Panc1 (cell line): ENCODE results near the gene AIG1. TPM values are rescaled to one million over a fixed set of nuclear protein-coding genes. Genes with fewer than 3 reads are reported as not detected.

Experiments used
- ATAC-seq: fragments of 200-7000 bp; cut with Tn5 transposase; 2 replicates; pipeline ENCODE4 v1.9.1; 2020; ENCODE audit warnings: mild to moderate bottlenecking, moderate library complexity
- BruUV-seq: library from RNA; stranded (reverse); fragments of 400-500 nt; replicated peaks from 2 replicates; lab custom pipeline; 2021; lab: Mats Ljungman, UMichigan
- CTCF ChIA-PET: fragments of 300-600 bp; sonication (Branson Sonifier 250); formaldehyde crosslinking; loops from one replicate; lab custom pipeline; 2022; ENCODE audit warnings: antibody characterized with exemption; lab: Charles Lee
- POLR2A ChIA-PET: fragments of 300-600 bp; sonication (Branson Sonifier 250); formaldehyde crosslinking; loops from one replicate; lab custom pipeline; 2022; ENCODE audit warnings: antibody characterized with exemption; lab: Charles Lee
- DNase-seq: peaks from one replicate; pipeline ENCODE4 v3.0.0-alpha.2; 2010; ENCODE audit warnings: low read depth, low spot score
- H3K27ac ChIP-seq: 2 replicates; pipeline ENCODE4 v1.5.1; 2011; ENCODE audit warnings: mild to moderate bottlenecking, low read length, inconsistent platforms
- H3K27me3 ChIP-seq: fragments of 200-500 bp; sonication (Bioruptor generic); 2 replicates; pipeline ENCODE4 v1.6.0; 2014; ENCODE audit warnings: low read length, inconsistent platforms; ENCODE audit not compliant: control insufficient read depth, insufficient read depth
- H3K36me3 ChIP-seq: fragments of 200-500 bp; sonication (Bioruptor generic); 2 replicates; pipeline ENCODE4 v1.5.1; 2014; ENCODE audit warnings: inconsistent platforms, mild to moderate bottlenecking, low read length, moderate library complexity; ENCODE audit not compliant: control insufficient read depth, insufficient read depth
- H3K4me1 ChIP-seq: 2 replicates; pipeline ENCODE4 v1.5.1; 2011; ENCODE audit warnings: inconsistent platforms, mild to moderate bottlenecking, low read length, moderate library complexity; ENCODE audit not compliant: control insufficient read depth, insufficient read depth
- H3K4me3 ChIP-seq, 2 experiments: 2 replicates each; pipeline ENCODE4 v1.5.1; 2011 to 2012; ENCODE audit warnings: low read depth in 2 of 2, low read length in 2 of 2, mild to moderate bottlenecking in 2 of 2, inconsistent platforms in 1 of 2, moderate library complexity in 1 of 2
- H3K9me3 ChIP-seq: fragments of 200-500 bp; sonication (Bioruptor generic); 2 replicates; pipeline ENCODE4 v1.5.1; 2014; ENCODE audit warnings: low read depth, mild to moderate bottlenecking, inconsistent platforms, low read length, moderate library complexity; ENCODE audit not compliant: control insufficient read depth, insufficient read depth
- POLR2AphosphoS5 ChIP-seq: IDR thresholded peaks from 2 replicates; pipeline ENCODE4 v1.6.1; 2012; ENCODE audit warnings: mild to moderate bottlenecking, low read depth, low read length, moderate library complexity
- REST ChIP-seq, 2 experiments: IDR thresholded peaks; 2 replicates each; pipeline ENCODE4 v1.6.1; 2011 to 2012; ENCODE audit warnings: low read depth in 2 of 2, control low read depth in 1 of 2, low read length in 1 of 2, mild to moderate bottlenecking in 1 of 2, moderate library complexity in 1 of 2; ENCODE audit not compliant: insufficient read depth in 1 of 2
- SIN3A ChIP-seq: IDR thresholded peaks from 2 replicates; pipeline ENCODE4 v1.6.1; 2012; ENCODE audit warnings: low read depth, mild to moderate bottlenecking, low read length, moderate library complexity, borderline replicate concordance; ENCODE audit not compliant: insufficient read depth
- TCF7L2 ChIP-seq: IDR thresholded peaks from 2 replicates; pipeline ENCODE4 v1.6.1; 2011; ENCODE audit warnings: mild to moderate bottlenecking, low read depth, low read length, inconsistent platforms
- in situ Hi-C: cut with HindIII; loops from 2 replicates; pipeline ENCODE4 v1.10.0; 2016; ENCODE audit warnings: low sequenced_read_pairs, low pct_unique_long_range_greater_than_20kb
- intact Hi-C: fragments of 100-400 bp; cut with micrococcal nuclease; formaldehyde crosslinking; loops from one replicate; pipeline ENCODE4 v1.10.0; 2022; ENCODE audit not compliant: unreplicated experiment
- total RNA-seq: library from RNA; stranded (reverse); gene quantifications from one replicate; pipeline ENCODE4 v1.2.1, GENCODE V29; 2021; ENCODE audit not compliant: unreplicated experiment
- TF ChIP-seq, protein P1 (sequence below): fragments of 450-650 bp; IDR thresholded peaks from 2 replicates; pipeline ENCODE4 v1.5.1; 2017; ENCODE audit warnings: mild to moderate bottlenecking

Gene AIG1
- total RNA-seq, 1 experiment from 2014 or later, result 23.9 TPM

- no peak overlapping the region for H3K27ac ChIP-seq
These were observed 270.7 kb downstream of the AIG1 start for GRCh38 chr6:143331362-143331761.

GRCh38 chr6:143332153-143332845, 271.6 kb downstream of the AIG1 start:
- POLR2A ChIA-PET, result no interaction called here
- no peak for ATAC-seq
- TF ChIP-seq REST (IDR thresholded peaks at IDR 0.05; ENCODE audit: insufficient read depth in 1 of 2, low read depth in 2 of 2, low read length in 1 of 2), result no peak
- TF ChIP-seq POLR2AphosphoS5, result no peak
- no peak for TF ChIP-seq TCF7L2
- in situ Hi-C loops (no loop called here), intact Hi-C loops (no loop called here)
- no peaks in the 10 kb centered on the region for H3K36me3 ChIP-seq
- BruUV-seq, result no TSS peak
- no peak overlapping the region for H3K4me3 ChIP-seq
- no peaks in the 10 kb centered on the region for H3K27me3 ChIP-seq
- H3K27ac ChIP-seq, result no peak overlapping the region
- CTCF ChIA-PET, result no interaction called here
- H3K9me3 ChIP-seq, result no peaks in the 10 kb centered on the region
- no peaks in the 10 kb centered on the region for H3K4me1 ChIP-seq
- no peak for DNase-seq

More at GRCh38 chr6:143331362-143331761, 270.7 kb downstream of the AIG1 start:
- no TSS peak for BruUV-seq
- in situ Hi-C loops, result no loop called here
- H3K27me3 ChIP-seq, result no peaks in the 10 kb centered on the region
- TF ChIP-seq, protein P1, sequence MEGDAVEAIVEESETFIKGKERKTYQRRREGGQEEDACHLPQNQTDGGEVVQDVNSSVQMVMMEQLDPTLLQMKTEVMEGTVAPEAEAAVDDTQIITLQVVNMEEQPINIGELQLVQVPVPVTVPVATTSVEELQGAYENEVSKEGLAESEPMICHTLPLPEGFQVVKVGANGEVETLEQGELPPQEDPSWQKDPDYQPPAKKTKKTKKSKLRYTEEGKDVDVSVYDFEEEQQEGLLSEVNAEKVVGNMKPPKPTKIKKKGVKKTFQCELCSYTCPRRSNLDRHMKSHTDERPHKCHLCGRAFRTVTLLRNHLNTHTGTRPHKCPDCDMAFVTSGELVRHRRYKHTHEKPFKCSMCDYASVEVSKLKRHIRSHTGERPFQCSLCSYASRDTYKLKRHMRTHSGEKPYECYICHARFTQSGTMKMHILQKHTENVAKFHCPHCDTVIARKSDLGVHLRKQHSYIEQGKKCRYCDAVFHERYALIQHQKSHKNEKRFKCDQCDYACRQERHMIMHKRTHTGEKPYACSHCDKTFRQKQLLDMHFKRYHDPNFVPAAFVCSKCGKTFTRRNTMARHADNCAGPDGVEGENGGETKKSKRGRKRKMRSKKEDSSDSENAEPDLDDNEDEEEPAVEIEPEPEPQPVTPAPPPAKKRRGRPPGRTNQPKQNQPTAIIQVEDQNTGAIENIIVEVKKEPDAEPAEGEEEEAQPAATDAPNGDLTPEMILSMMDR, result no peak
- TF ChIP-seq TCF7L2 (no peak), POLR2AphosphoS5 (no peak), SIN3A (no peak), REST (IDR thresholded peaks at IDR 0.05; ENCODE audit: insufficient read depth in 1 of 2, low read depth in 2 of 2, low read length in 1 of 2) (no peak)
- POLR2A ChIA-PET, result interaction anchor here (0.7 kb wide), 1 partner anchor 186 kb away, joined by 4 read pairs; no protein-coding TSS in a partner anchor
- CTCF ChIA-PET, result no interaction called here
- DNase-seq (no peak), ATAC-seq (no peak)
- no peaks in the 10 kb centered on the region for H3K9me3 ChIP-seq
- intact Hi-C loops, result no loop called here
- H3K4me1 ChIP-seq, result no peaks in the 10 kb centered on the region
- H3K36me3 ChIP-seq, result no peaks in the 10 kb centered on the region
- H3K4me3 ChIP-seq, result no peak overlapping the region
